HG03565 (cell line): ENCODE measurements around the gene CTAGE4.
A peak's percentile ranks its signal among the peaks of the same experiment; 100 is the strongest.
"Not testable (repeated sequence)": the region's sequence is repeated elsewhere in the genome, so short reads cannot be mapped to it uniquely, and the experiment has no call there.

Source experiments
- ATAC-seq: cut with Tn5 transposase; IDR thresholded peaks from one replicate; pipeline ENCODE4 v1.9.1; 2021; ENCODE audit warnings: mild to moderate bottlenecking, moderate library complexity; ENCODE audit not compliant: unreplicated experiment

The CTAGE4 gene, protein sequence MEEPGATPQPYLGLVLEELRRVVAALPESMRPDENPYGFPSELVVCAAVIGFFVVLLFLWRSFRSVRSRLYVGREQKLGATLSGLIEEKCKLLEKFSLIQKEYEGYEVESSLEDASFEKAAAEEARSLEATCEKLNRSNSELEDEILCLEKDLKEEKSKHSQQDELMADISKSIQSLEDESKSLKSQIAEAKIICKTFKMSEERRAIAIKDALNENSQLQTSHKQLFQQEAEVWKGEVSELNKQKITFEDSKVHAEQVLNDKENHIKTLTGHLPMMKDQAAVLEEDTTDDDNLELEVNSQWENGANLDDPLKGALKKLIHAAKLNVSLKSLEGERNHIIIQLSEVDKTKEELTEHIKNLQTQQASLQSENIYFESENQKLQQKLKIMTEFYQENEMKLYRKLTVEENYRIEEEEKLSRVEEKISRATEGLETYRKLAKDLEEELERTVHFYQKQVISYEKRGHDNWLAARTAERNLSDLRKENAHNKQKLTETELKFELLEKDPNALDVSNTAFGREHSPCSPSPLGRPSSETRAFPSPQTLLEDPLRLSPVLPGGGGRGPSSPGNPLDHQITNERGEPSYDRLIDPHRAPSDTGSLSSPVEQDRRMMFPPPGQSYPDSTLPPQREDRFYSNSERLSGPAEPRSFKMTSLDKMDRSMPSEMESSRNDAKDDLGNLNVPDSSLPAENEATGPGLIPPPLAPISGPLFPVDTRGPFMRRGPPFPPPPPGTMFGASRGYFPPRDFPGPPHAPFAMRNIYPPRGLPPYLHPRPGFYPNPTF

DNA sequence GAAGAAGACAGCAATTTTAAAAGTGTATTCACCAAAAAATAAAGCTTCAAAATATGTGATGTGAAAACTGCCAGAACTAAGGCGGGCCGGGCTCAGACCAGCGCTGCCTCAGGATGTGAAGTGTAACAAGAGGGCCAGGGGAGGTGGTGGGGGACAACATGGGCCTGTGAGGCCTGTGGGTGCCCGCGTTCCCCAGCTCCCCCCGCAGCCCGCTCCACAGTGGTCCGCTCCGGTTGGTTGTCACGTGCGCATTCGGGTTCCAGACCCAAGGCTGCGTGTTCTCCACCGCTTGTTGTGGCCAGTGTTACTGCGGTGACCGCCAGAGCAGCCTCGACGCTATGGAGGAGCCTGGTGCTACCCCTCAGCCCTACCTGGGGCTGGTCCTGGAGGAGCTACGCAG is at the start of gene CTAGE4:
Gene CTAGE4, plus strand, starts transcription at position 301 of the 400 bp plus-strand sequence. Its CDS starts 38 bp downstream, at position 339.
- ATAC-seq: not testable (repeated sequence)

DNA sequence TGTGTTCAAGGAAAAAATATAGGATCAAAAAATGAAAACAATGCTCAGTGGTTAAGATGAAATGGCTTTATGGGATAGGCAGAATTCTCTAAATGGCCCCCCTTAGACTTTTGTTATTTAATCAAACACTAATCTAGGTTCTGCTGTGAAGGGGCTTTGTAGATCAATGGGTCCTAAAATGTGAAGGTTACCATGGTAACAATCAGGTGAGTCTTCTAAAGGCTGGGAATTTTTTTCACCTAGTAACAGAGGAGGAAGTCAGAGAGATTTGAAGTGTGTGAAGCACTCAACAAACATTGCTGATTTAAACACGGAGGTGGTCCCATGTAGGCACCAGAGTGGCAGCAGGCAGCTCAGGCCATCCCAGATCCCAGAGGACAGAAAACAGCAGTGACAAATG is 49.1 kb upstream of the CTAGE4 start:
- ATAC-seq: no peak

DNA sequence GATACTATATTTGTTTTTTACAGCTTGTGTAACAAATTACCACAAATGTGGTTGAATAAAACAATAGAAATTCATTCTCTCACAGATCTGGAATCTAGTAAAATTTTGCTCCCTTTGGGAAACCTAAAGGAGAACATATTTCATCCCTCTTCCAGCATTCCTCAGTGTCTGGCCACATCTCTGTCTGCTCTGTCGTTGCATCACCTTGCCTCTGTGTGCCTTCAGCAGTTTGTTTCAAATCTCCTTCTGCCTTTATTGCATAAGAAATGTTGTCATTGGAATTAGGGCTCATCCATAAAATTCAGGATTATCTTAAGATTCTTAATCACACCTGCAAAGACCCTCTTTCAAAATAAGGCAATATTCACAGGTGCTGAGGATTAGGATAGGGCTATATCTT is 45.8 kb upstream of the CTAGE4 start:
- ATAC-seq: no peak

DNA sequence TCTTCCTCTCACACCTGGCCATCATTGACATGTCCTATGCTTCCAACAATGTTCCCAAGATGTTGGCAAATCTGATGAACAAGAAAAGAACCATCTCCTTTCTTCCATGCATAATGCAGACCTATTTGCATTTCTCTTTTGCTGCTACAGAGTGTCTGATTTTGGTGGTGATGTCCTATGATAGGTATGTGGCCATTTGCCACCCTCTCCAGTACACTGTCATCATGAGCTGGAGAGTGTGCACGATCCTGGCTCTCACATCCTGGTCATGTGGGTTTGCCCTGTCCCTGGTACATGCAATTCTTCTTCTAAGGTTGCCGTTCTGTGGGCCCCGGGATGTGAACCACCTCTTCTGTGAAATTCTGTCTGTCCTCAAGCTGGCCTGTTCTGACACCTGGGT is 41.1 kb upstream of the CTAGE4 start:
- ATAC-seq: no peak

DNA sequence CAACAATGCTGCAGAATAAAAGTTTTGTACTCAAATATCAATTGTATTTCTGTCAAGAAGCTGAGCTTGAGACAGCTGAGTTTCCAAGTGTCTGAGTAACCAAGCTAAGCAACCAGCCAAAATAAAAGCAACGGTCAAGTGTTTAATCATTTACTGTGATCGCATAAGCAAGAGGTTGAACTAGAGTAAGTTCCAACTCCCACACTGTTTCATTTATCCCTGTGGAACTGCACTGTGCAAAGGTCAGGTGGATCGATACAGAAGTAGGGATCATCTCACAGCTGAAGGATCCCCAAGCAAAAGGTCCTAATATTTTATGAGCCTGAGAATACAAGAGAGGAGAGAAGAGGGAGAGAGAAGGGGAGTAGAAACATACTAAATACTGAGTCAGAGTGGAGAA is 38.8 kb upstream of the CTAGE4 start:
- ATAC-seq: no peak

DNA sequence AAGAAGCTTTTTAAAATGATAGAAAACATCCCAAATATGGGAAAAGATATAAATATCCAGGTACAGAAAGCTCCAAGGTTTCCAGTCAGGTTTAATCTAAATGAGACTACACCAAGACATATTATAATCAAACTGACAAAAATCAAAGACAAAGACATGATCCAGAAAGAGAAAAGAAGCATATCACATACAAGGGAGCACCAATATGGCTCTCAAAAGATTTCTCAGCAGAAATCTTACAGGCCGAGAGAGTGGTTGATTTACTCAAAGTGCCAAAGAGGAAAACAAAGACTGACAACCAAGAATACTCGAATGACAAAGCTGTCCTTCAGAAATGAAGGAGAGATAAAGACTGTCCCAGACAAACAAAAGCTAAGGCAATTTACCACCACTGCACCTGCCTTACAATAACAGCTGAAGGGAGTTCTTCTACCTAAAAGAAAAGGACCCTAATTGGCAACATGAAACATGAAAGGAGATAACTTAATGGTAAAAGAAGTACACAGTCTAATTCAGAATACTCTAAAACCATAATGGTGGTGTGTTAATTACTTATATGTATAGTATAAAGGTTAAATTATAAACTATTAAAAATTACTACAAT is 34.9 kb upstream of the CTAGE4 start:
- ATAC-seq: no peak

DNA sequence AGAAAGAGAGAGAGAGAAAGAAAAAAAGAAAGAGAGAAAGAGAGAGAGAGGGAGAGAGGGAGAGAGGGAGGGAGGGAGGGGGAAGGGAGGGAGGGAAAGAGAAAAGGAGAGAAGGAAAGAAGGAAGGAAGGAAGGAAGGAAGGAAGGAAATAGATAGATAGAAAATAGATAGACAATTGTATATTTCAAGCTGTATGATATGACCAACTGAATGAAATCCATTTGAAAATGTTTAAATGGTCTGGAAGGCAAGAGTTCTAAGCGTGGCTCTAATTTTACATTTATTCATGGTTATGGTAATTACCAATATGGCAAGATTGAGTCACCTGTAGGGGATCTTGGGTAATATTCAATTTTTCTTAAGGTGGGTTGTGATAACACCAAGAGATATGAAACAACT is 24.4 kb upstream of the CTAGE4 start:
- ATAC-seq: no peak

DNA sequence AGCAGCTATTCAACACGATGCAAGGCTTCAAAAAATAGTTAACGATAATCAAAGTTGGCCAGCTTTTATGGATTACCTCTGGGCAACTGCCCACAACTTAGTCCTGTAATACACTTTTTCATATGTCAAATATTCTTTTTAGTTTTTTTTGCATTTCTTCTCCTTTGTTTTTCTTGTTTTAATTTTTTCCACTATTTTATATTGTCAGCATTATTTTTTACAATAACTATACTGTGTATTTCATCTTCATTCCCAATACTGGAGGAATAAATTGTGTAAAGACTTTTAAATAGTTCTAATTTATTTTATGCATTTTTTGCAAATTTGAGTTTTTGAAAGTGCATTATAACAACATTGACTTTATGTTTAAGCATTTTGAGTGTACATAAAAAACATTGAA is 18.5 kb upstream of the CTAGE4 start:
- no peak for ATAC-seq

DNA sequence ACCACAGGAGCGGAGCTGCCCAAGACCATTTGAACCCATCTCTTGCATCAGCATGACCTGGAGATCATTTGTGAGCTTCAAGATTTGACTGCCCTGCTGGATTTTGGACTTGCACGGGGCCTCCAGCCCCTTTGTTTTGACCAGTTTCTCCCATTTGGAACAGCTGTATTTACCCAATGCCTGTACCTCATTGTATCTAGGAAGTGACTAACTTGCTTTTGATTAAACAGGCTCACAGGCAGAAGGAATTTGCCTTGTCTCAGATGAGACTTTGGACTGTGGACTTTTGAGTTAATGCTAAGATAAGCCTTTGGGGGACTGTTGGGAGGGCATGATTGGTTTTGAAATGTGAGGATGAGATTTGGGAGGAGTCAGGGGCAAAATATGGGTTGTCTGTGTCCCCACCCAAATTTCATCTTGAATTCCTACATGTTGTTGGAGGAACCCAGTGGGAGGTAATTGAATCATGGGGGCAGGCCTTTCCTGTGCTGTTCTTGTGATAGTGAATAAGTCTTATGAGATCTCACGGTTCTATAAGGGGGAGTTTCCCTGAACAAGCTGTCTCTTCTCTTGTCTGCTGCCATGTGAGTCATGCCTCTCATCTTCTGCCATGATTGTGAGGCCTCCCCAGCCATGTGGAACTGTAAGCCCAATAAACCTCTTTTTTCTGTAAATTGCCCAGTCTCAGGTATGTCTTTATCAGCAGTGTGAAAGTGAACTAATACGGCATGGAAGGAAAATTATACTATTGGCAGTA is 11.5 kb upstream of the CTAGE4 start:
- ATAC-seq: not testable (repeated sequence)

DNA sequence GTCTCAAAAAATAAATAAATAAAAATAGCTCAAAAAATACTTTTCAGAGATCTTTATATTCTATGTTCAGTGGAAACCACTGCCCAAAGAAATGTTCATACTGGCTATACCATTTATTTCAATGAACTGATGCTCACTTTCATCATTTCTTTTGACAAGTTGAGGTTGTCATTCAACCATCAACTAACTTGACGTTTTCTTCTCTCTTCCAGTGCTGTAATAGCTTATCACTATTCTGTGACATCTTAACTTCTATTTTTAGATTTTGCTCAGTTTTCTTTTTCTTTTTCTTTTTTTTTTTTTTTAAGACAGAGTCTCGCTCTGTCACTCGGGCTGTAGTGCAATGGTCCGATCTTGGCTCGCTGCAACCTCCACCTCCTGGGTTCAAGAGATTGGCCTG is 8.7 kb upstream of the CTAGE4 start:
- no peak for ATAC-seq

DNA sequence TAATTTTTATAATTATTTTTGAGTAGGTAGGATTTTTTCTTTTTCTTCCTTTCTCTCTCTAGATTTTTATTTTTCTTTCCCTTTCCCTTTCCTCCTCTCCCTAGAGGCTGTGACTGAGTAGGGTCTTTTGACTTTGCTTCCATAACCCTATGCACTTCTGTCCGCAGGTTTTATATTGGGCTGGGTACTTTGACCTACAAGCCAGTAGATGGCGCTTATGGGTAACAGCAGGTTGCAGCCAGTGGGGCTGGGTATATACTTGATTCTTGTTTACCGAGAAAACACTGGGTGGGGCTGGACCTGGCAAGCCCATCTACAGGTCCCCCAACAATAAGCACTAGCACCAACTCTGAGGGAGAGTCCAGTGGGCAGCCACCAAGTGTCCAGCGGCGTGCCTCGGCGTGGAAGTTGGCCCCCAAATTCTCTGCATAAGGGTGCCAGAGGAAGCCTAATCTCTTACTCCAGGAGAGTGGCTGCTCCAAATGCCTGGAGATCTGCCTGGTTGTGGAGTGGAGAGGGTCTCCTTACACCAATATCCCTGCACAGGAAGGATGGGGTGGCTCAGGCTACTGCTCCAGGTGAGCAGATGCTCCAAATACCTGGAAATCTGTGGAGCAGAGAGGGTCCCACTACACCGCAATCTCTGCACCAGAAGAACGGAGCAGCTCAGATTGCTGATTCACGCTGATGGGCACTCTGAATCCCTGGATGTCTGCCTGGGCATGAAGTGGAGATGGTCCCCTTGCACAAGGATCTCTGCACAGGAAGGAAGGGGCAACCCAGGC is 4.7 kb upstream of the CTAGE4 start:
- ATAC-seq: peak; percentile 91

DNA sequence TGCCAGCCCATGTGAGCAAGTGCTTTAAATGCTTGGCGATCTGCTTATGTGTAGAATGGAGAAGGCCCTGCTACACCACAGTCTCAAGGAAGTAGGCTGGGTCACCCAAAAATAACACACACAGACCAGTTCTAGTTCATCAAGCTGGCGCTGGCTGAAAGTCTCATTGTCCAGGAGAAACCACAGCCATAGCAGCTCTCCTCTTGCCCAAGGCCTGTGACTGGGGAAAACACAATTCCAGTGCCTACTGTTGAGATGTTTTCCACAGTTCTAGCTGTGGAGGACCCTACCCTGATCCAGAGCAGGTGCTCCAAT is 4.1 kb upstream of the CTAGE4 start:
- ATAC-seq: not testable (repeated sequence)

DNA sequence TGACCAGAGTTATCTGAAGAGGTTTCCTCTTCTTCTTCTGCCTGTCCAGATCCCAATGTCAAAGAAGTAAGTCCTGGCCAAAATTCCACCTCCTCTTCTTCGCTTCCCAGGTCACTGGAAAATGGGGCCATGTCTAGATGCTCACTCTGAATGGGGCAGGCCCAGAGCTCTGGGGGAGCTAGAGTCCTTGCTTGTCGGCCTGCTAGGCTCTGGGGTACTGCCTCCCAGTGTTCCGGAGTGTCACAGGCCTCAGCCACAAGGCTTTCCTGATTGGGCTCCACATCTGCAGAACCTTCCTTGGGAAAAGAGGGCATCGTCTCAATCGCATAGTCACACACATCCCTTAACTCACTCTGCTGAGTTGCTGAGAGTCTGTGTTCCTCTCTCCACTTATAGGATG is 4.6 kb downstream of the CTAGE4 start:
- not testable (repeated sequence) for ATAC-seq

DNA sequence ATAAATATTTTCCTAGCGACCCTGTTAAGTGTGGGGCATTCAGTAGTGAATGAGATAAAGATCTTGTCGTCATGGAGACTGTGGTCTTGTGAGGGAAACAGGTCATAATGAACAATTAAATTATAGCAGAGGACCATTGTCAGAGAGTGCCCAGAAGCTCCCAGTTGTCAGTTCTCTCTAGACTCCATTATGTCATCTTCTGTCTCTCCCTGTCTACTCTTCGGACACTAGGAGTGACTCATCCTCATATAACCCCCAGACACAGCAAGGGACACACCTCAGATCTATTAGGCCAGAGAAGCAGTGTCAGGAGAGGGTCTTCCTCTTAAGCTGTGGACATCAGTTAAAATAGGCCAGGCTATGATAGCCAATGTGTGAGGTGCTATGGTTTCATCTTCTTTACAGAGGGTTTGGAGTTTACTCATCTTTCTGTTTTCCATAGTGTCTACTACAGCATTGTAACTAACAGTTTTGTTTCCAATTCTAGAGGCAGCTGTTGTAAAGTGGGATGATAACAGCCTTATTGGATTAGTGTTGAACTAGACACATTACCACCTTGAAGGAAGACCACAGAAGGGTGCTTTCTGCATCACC is 5.4 kb downstream of the CTAGE4 start:
- ATAC-seq: not testable (repeated sequence)

DNA sequence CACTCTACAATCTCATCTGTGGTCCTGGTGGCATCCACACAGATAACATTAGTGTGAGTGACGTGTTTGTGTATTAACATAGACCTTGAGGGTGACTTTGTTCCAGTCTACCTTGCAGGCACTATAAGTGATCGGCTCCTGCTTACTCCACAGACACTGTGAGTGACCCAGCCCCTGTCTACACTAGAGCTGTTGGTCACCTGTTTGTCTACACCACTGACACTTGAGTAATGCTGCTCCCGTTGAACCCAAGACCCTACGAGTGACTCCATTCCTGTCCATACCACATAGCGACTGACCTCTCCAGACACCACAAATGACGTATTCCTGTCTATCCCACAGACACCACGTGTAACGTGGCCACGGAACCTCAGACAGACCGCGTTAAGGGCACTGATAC is 10.5 kb downstream of the CTAGE4 start:
- not testable (repeated sequence) for ATAC-seq

DNA sequence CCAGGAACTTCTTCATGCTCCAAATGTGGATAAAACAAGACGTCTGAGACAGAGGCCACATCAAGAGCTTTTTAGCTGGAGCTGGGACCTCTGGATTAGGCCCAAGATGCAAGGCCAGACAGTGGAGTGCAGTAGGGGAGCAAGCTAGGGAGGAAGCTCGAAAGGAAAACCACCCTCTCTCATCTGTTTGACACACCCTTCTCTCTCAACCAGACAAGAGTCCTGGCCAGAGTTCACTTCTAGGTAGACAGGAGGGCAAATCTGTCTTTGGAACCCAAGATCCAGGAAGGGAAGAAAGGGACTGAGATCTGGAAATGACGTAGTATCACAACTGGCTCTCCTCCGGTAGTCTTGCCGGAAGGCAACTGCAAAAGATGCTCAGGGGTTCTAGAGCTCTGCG is 11.2 kb downstream of the CTAGE4 start:
- ATAC-seq: not testable (repeated sequence)

DNA sequence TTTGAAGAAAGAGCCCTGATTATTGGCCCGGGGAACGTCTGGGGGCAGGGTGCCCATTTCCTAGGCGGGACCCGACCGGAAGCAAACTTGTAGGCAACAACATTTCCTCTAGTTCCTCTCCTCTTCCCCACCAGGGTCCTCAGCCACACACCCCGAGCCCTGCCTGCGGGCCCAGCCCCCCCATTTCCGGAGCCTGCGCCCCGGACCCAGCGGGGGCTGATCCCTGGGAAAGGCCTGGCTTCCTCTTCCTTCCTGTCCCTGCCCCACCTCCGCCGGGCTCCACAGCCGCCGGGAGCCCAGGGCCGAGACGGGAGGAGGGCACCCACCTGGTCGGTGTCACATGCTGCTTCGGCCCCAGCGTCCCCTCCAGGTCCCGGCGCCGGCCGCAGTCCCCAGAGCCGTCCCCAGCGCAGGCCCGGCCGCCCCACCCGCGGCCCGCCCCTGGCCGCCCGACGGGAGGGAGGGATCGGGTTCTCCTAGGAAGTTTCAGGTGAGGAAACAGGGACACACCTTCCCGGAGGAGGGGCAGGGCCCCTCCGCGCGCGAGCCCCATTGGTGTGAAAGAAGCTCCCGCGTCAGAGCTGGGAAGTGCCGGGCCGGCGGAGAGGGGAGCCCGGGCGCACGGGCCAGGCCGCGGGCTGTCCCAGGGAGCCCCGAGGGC is 12.1 kb downstream of the CTAGE4 start, which contains the start of gene ARHGEF35:
Gene ARHGEF35, minus strand, starts transcription at position 622 of the 661 bp plus-strand sequence. CDS start 7,450 bp downstream, outside the sequence.
- peak; percentile 44 for ATAC-seq

DNA sequence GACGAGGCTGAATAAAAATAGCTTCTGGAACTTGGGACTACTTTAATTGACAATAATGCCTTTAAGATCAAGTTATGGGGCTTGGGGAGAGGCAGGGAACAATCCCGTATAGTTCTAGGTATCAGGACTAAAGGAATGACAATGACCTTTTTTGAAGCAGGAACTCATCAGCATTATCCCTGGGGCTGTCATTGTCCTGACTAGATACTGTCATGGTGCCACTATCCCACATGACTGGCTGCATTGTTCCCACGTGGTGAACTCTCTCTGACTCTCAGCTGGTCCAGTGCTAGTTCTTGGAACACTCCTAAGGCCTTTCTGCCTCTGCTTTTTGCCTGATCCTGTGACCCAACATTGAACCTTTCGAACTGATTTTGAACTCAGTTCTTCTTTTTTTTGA is 15.7 kb downstream of the CTAGE4 start:
- ATAC-seq: not testable (repeated sequence)

DNA sequence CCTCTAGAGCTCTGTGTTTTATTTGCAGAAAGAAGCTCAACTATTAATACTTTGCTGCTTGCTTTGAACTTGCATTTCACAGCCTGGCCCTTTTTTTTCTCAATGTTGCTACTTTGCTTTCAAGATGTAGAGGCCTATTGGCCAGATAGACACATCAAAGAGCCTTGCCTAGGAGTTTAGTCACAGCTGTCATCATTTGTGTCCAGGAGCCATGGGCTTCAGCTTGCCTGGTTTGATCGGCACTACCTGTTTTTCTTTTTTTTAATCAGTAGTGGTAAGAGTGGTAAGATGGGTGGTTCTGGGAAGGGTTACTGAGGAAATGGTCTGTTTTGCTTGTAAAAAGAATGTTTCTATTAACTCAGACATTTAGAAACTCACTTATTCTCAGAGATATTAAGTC is 18.7 kb downstream of the CTAGE4 start:
- peak; percentile 23 for ATAC-seq
